Measurements from ENCODE around the gene SDSL.
A peak's percentile ranks its signal among the peaks of the same experiment; 100 is the strongest.

Gene SDSL

GRCh38 chr12:113422886-113423669 lies 898 bp downstream of the SDSL start:
- no peak for DNase-seq

- no peak for DNase-seq
Observed at GRCh38 chr12:113424456-113424855, 2.3 kb downstream of the SDSL start.

GRCh38 chr12:113424915-113425823 lies 3.0 kb downstream of the SDSL start:
- DNase-seq, result no peak

GRCh38 chr12:113425960-113426453 lies 3.8 kb downstream of the SDSL start:
- DNase-seq, result no peak

- DNase-seq, result no peak
Observed at GRCh38 chr12:113427882-113428281, 5.7 kb downstream of the SDSL start.

GRCh38 chr12:113428482-113428881 lies 6.3 kb downstream of the SDSL start:
- no peak for DNase-seq

- no peak for DNase-seq
Observed at GRCh38 chr12:113432986-113433385, 10.8 kb downstream of the SDSL start.

GRCh38 chr12:113435367-113435766 lies 13.2 kb downstream of the SDSL start:
- no peak for DNase-seq

GRCh38 chr12:113436586-113436985 lies 14.4 kb downstream of the SDSL start:
- DNase-seq, result no peak

- no peak for DNase-seq
Observed at GRCh38 chr12:113436993-113437728, 15.0 kb downstream of the SDSL start.

GRCh38 chr12:113437729-113438100 lies 15.5 kb downstream of the SDSL start:
- no peak for DNase-seq

GRCh38 chr12:113438523-113439300 lies 16.5 kb downstream of the SDSL start:
- no peak for DNase-seq

- no peak for DNase-seq
Observed at GRCh38 chr12:113439301-113439597, 17.1 kb downstream of the SDSL start.

GRCh38 chr12:113439606-113440030 lies 17.4 kb downstream of the SDSL start:
- peak; percentile 14 for DNase-seq

- no peak for DNase-seq
Observed at GRCh38 chr12:113440336-113440735, 18.2 kb downstream of the SDSL start.

GRCh38 chr12:113440947-113441782 lies 19.0 kb downstream of the SDSL start:
- no peak for DNase-seq

GRCh38 chr12:113443030-113443539 lies 20.9 kb downstream of the SDSL start:
- DNase-seq, result no peak

GRCh38 chr12:113445544-113446171 lies 23.5 kb downstream of the SDSL start:
- DNase-seq, result no peak

- DNase-seq, result no peak
Observed at GRCh38 chr12:113448873-113449272, 26.7 kb downstream of the SDSL start.

GRCh38 chr12:113449299-113449698 lies 27.1 kb downstream of the SDSL start:
- no peak for DNase-seq

- DNase-seq, result no peak
Observed at GRCh38 chr12:113449839-113450238, 27.7 kb downstream of the SDSL start.
